Tongue (tissue), 2 donors: ENCODE results near the gene DDR2. TPM values are rescaled to one million over a fixed set of nuclear protein-coding genes. Genes with fewer than 3 reads are reported as not detected.

Source experiments
- small RNA-seq: library from RNA; depleted of rRNA; stranded (forward); fragments of <200 nt; gene quantifications from one replicate; pipeline ENCODE3, GENCODE V24; 2014; ENCODE audit warnings: low replicate concordance
- total RNA-seq: library from RNA; depleted of rRNA; stranded (reverse); fragments of >200 nt; gene quantifications from one replicate; pipeline ENCODE4 v1.2.3, GENCODE V29; 2014

DDR2 gene
- total RNA-seq, 1 donor from 2014 or later = 60.6 TPM

Small RNAs within 50 kb of the gene (small RNA-seq; reads per million reads assigned to genes)
- not detected for gene RN7SL861P

Other genes with a start within 250 kb of the DDR2 start
- 0.62 TPM for gene SH2D1B, start 220.3 kb upstream of the DDR2 start, total RNA-seq
- gene UHMK1, start 134.6 kb upstream of the DDR2 start, total RNA-seq = 51.7 TPM
- gene UAP1, start 70.7 kb upstream of the DDR2 start, total RNA-seq = 48.8 TPM
- gene HSD17B7, start 158.2 kb downstream of the DDR2 start, total RNA-seq = 18.9 TPM
- gene CCDC190, start 228.7 kb downstream of the DDR2 start, total RNA-seq = 11.8 TPM